Neural cell (in vitro differentiated cells): ENCODE data around the gene XPR1. TPM values are rescaled to one million over a fixed set of nuclear protein-coding genes. Genes with fewer than 3 reads are reported as not detected.

Experiments used
- H2AFZ ChIP-seq: fragments of 200-600, 300-800 bp; sonication (generic), shearing (Covaris generic); 2 replicates; pipeline ENCODE4 v1.6.0; 2014; ENCODE audit warnings: low read depth, mild to moderate bottlenecking, antibody characterized with exemption, low read length, moderate library complexity
- H3F3A ChIP-seq: fragments of 200-600 bp; shearing (Covaris generic); 2 replicates; pipeline ENCODE4 v1.6.1; 2016; ENCODE audit warnings: mild to moderate bottlenecking, moderate library complexity, mixed read lengths, antibody characterized with exemption, low read length; ENCODE audit not compliant: insufficient read depth, poor library complexity, severe bottlenecking
- H3K27ac ChIP-seq: fragments of 200-600, 300-800 bp; sonication (generic), shearing (Covaris generic); 2 replicates; pipeline ENCODE4 v1.5.1; 2014; ENCODE audit warnings: mild to moderate bottlenecking, low read length, moderate library complexity
- H3K27me3 ChIP-seq: fragments of 300-800, 200-600 bp; sonication (generic), shearing (Covaris generic); 2 replicates; pipeline ENCODE4 v1.6.0; 2014; ENCODE audit warnings: mild to moderate bottlenecking, low read depth, low read length, moderate library complexity; ENCODE audit not compliant: insufficient read depth
- H3K36me3 ChIP-seq: fragments of 300-800, 200-600 bp; sonication (generic), shearing (Covaris generic); 2 replicates; pipeline ENCODE4 v1.5.1; 2014; ENCODE audit warnings: mild to moderate bottlenecking, antibody characterized with exemption, low read length, moderate library complexity; ENCODE audit not compliant: insufficient read depth
- H3K4me2 ChIP-seq: fragments of 300-800, 200-600 bp; sonication (generic), shearing (Covaris generic); 2 replicates; pipeline ENCODE4 v1.6.0; 2014; ENCODE audit warnings: mild to moderate bottlenecking, low read length
- H3K4me3 ChIP-seq: fragments of 300-800, 200-600 bp; sonication (generic), shearing (Covaris generic); 2 replicates; pipeline ENCODE4 v1.5.1; 2014; ENCODE audit warnings: mild to moderate bottlenecking, low read length, moderate library complexity
- H3K79me2 ChIP-seq: fragments of 200-600 bp; shearing (Covaris generic); replicated peaks from 2 replicates; pipeline ENCODE4 v1.6.0; 2014; ENCODE audit warnings: mild to moderate bottlenecking, low read length, moderate library complexity; ENCODE audit not compliant: insufficient read depth
- H3K9ac ChIP-seq: fragments of 300-800, 200-600 bp; sonication (generic), shearing (Covaris generic); 2 replicates; pipeline ENCODE4 v1.6.1; 2016; ENCODE audit warnings: mild to moderate bottlenecking, low read length, mixed read lengths
- H3K9me2 ChIP-seq: fragments of 200-600 bp; shearing (Covaris generic); 2 replicates; pipeline ENCODE4 v1.6.1; 2016; ENCODE audit warnings: mild to moderate bottlenecking, low read length, mixed read lengths; ENCODE audit not compliant: insufficient read depth
- H3K9me3 ChIP-seq: fragments of 200-600, 300-800 bp; sonication (generic), shearing (Covaris generic); 2 replicates; pipeline ENCODE4 v1.6.1; 2016; ENCODE audit warnings: mild to moderate bottlenecking, mixed run types, low read length, moderate library complexity, mixed read lengths
- H4K20me1 ChIP-seq: fragments of 200-600 bp; shearing (Covaris generic); 2 replicates; pipeline ENCODE4 v1.6.1; 2016; ENCODE audit warnings: mild to moderate bottlenecking, mixed run types; ENCODE audit not compliant: insufficient read depth
- EP300 ChIP-seq: fragments of 450-650 bp; conservative IDR thresholded peaks from 2 replicates; pipeline ENCODE4 v1.6.1; 2014; ENCODE audit warnings: antibody characterized with exemption, mild to moderate bottlenecking, moderate library complexity; ENCODE audit not compliant: poor library complexity, severe bottlenecking
- EZH2 ChIP-seq: fragments of 200-600, 300-800 bp; shearing (Covaris generic), sonication (generic); IDR thresholded peaks from 2 replicates; pipeline ENCODE4 v1.6.1; 2014; ENCODE audit warnings: antibody characterized with exemption, low read length, borderline replicate concordance, mild to moderate bottlenecking; ENCODE audit not compliant: insufficient read depth, poor library complexity, severe bottlenecking
- MXI1 ChIP-seq: fragments of 450-650 bp; conservative IDR thresholded peaks from 2 replicates; pipeline ENCODE4 v1.6.1; 2014; ENCODE audit warnings: antibody characterized with exemption, mild to moderate bottlenecking; ENCODE audit not compliant: poor library complexity, severe bottlenecking
- POLR2AphosphoS5 ChIP-seq: IDR thresholded peaks from 2 replicates; pipeline ENCODE4 v1.6.1; 2012
- RAD21 ChIP-seq: fragments of 450-650 bp; conservative IDR thresholded peaks from 2 replicates; pipeline ENCODE4 v1.6.1; 2014; ENCODE audit warnings: antibody characterized with exemption, mild to moderate bottlenecking, moderate library complexity
- REST ChIP-seq: IDR thresholded peaks from 2 replicates; pipeline ENCODE4 v1.6.1; 2012; ENCODE audit warnings: borderline replicate concordance
- SMC3 ChIP-seq: fragments of 450-650 bp; conservative IDR thresholded peaks from 2 replicates; pipeline ENCODE4 v1.6.1; 2014; ENCODE audit warnings: antibody characterized with exemption, mild to moderate bottlenecking, moderate library complexity; ENCODE audit not compliant: poor library complexity
- TAF1 ChIP-seq: IDR thresholded peaks from 2 replicates; pipeline ENCODE4 v1.6.1; 2012; ENCODE audit warnings: low read depth
- polyA plus RNA-seq: library from polyadenylated mRNA; depleted of rRNA; stranded (reverse); fragments of >200 nt; gene quantifications from 2 replicates; pipeline ENCODE4 v1.2.3, GENCODE V29; 2014
- TF ChIP-seq, protein P1 (sequence below): fragments of 450-650 bp; IDR thresholded peaks from 2 replicates; pipeline ENCODE4 v1.5.1; 2014; ENCODE audit warnings: antibody characterized with exemption, mild to moderate bottlenecking, moderate library complexity; ENCODE audit not compliant: poor library complexity, severe bottlenecking

XPR1 gene
- polyA plus RNA-seq, 1 donor from 2014 or later: 185 TPM

DNA sequence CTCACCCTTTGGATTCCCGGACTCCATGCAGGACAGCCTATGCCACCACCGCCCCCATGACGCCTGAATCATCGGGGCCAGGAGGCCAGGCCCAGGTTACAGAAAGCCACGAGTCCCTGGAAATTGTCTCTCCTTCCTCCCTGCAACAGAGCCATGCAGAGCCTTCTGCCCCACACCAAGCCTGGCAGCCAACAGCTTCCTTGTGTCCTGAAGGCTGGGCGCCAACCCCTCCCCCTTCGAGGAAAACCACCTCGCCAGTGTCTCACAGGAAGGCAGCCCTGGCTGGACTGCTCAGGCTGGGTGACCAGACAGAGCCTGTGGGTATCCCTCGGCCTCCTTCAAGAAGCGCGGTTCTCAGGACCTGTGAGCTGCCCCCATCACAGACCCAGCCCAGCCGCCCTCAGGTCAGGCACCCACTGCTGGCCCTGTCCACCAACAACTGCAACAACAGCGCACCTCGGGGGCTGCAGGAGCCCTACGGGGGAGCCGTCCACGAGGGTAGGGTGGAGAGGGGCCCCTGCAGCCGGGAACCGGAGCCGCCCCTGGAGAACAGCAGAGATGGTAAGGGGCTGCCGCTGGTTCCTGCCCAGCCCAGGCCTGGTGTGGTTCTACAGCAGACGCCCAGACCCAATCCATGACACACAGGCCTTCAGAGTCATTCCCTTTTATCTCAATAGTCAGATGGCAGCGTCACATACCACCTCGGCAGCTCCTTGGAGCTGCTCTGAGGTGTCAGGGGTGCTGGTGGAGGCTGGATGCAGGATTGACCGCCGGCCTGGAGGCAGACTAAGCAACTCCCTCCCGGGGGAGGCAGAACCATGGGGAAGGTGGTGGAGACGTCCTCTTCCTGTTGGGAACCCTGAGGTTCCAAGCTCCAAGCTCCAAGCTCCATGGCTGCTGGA, 304.5 kb downstream of the XPR1 start:
- Histone ChIP-seq H3K27me3 (no peaks in the 10 kb centered on the region), H3K36me3 (no peaks in the 10 kb centered on the region), H3K79me2 (no peaks in the 10 kb centered on the region), H3K9me2 (no peaks in the 10 kb centered on the region), H2AFZ (no peak overlapping the region), H3K9ac (no peak overlapping the region), H3K27ac (no peak overlapping the region), H3K4me3 (no peak overlapping the region), H3K9me3 (no peaks in the 10 kb centered on the region), H3K4me2 (no peak overlapping the region), H3F3A (no peaks in the 10 kb centered on the region), H4K20me1 (no peaks in the 10 kb centered on the region)
- no peak for TF ChIP-seq EP300
- TF ChIP-seq MXI1: no peak

GRCh38 chr1:180937012-180937372, 305.2 kb downstream of the XPR1 start:
- Histone ChIP-seq H3K9me3 (no peaks in the 10 kb centered on the region), H2AFZ (no peak overlapping the region), H4K20me1 (no peaks in the 10 kb centered on the region), H3K36me3 (no peaks in the 10 kb centered on the region), H3K9ac (no peak overlapping the region), H3K27ac (no peak overlapping the region), H3K4me3 (no peak overlapping the region), H3K4me2 (no peak overlapping the region), H3K9me2 (no peaks in the 10 kb centered on the region), H3F3A (no peaks in the 10 kb centered on the region), H3K27me3 (no peaks in the 10 kb centered on the region), H3K79me2 (no peaks in the 10 kb centered on the region)
- TF ChIP-seq MXI1 (no peak), EP300 (no peak), TAF1 (no peak), EZH2 (no peak), SMC3 (no peak), REST (no peak), POLR2AphosphoS5 (no peak), RAD21 (no peak)
- TF ChIP-seq, protein P1, sequence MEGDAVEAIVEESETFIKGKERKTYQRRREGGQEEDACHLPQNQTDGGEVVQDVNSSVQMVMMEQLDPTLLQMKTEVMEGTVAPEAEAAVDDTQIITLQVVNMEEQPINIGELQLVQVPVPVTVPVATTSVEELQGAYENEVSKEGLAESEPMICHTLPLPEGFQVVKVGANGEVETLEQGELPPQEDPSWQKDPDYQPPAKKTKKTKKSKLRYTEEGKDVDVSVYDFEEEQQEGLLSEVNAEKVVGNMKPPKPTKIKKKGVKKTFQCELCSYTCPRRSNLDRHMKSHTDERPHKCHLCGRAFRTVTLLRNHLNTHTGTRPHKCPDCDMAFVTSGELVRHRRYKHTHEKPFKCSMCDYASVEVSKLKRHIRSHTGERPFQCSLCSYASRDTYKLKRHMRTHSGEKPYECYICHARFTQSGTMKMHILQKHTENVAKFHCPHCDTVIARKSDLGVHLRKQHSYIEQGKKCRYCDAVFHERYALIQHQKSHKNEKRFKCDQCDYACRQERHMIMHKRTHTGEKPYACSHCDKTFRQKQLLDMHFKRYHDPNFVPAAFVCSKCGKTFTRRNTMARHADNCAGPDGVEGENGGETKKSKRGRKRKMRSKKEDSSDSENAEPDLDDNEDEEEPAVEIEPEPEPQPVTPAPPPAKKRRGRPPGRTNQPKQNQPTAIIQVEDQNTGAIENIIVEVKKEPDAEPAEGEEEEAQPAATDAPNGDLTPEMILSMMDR: no peak
